SH-SY5Y (cell line): ENCODE results near the gene S100A11.

ENCODE experiments used
- GATA2 ChIP-seq: IDR thresholded peaks from 2 replicates; pipeline ENCODE4 v1.6.1; 2011; ENCODE audit warnings: mild to moderate bottlenecking, low read depth, low read length
- GATA3 ChIP-seq: IDR thresholded peaks from 2 replicates; pipeline ENCODE4 v1.6.1; 2011; ENCODE audit warnings: low read depth, mild to moderate bottlenecking, low read length, moderate library complexity

DNA sequence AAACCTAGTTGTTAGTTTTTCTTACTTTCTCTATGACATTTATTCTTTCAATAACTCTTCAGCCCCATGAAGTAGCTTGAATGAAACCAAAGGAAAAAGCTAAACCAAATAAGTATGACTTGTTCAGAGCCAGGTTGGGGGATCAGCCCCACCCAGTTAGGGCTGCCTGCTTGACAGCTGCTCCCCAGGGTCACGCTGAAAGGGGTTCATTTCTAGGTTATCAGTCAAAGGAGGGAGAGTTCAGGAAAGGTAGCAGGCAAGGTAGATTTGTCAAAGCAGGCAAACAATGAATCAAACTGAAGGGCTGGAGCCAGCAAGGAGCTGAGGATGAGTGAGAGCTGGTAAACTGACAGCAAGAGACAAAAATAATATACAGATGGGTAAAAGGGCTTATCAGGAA is 3.1 kb upstream of the S100A11 start:
- no peak for TF ChIP-seq GATA2
- no peak for TF ChIP-seq GATA3
